ENCODE data around the gene STT3B.

Gene STT3B

DNA sequence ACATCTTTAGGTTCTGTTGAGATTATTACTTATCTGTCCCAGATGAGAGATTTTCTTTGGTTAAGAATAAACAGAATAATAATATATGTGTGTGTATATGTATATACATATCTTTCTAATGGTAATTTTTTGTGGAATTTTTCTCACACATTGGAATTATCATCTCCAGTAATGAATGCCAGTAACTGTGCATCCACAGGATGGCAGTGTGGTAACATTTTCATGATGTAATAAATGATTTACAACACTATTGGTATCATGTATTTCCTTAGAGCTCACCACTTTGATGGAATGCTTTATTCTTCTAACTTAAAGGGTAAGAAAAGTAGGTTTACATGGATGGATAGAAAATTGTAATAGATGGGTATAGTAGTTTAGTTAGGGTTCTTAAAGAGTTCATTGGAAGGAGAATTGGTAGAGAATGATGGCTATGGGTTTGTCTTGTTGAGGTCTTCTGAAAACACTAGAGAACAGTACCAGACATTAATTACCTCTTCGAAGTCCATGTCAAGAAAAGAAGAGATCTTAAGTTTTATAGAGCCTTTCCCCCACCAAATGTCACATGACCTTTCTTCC lies 78.1 kb downstream of the STT3B start:
- peak; percentile 11 for DNase-seq

DNA sequence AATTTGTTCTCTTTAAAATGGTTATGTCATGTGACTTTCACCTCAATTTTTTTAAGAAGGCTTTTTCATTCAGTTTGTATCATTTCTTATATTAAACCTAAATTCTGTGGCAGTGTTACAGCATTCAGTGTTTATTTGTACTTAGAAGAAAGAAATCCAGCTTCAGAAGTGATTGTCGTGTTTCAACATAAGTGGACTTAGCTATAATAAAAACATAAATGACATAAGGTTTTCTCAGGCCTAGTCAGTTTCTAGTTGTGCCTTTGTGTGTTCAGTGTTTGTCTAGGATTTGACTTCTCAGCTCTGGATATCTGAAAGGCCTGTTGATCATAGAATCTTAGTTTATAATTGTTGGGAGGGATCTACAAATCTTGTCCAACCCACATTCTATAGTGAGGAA lies 80.5 kb downstream of the STT3B start:
- DNase-seq, result no peak

DNA sequence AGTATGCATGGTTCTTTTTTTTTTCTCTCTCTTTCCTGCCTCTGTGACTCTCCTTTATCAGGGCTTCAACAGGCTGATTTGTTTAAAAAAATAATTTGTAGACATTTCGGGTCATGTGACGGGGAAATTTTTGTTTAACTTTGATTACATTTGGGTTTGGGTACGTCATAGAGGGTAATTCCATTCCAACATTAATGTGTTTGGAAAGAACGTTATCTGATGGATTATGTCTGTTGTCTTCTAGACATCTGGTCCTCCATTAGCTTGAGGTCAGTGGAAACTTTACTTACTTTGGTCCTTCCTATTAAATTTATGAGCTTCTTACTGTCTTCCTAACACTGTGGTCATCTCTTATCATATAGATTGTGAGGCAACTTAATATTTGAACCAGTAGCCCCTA lies 80.9 kb downstream of the STT3B start:
- no peak for DNase-seq

DNA sequence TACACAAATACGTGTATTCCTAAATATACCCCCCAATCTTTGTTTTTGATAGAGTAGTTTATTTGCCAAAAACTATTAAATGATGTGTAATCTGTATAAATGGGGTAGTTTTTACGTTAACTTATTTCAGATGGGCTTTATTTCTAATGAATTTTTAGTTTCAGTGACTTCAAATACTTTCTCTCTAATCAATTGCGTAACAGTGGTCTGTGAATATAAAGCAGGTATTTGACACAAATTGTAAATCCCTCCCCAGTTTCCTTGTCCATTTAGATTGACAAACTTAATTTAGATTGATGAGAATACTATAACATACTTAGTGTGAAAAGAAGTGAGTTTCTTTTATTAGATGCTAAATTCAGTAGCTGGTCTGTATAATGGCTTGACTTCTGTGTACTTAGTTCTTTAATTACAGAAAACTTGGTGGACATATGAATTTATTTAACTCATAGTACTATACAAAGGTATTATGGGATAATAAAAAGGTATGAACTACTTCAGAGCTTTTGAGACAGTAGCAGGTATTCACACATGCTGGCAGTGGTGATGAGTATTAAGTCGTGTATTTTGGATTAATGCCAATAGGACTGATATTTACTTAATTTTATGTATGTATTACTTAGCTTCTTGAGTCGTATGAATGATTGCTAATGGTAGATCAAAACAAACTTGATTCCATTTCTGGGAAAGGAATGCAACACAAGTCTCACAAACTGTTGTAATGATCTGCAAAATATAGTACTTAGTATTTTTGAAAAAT lies 81.6 kb downstream of the STT3B start:
- DNase-seq, result no peak

DNA sequence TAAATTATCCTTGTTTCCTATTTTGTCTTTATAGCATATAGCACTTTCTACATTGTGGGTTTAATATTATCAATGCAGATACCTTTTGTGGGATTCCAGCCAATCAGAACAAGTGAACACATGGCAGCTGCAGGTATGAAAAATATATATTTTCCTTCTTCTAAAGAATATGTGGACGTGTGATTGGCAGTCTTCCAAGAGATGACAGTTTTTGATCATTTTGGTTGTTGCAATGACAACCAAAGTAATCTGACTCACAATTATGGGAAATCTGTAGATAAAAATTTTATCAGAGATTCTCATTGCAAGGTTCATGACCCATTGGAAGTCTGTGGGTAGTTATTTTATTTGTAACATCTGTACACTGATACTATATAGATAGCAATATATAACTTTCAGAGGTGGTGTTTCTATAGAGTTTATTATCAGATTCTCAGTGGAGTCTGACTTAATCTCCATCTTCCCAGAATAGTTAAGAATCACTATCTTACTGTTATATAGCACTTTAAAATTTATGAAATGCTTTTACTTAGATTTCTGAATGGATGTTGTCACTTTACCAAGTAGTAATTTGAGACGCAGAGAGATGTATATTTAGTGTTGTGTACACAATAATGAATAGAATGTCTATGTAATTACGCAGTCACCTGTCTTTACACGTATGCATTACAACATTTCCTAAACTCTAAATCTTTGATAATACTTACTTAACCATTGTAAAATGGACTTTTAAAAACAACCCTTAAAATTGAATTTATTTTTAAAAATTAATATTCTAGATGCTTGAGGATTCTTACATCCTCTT lies 82.5 kb downstream of the STT3B start:
- DNase-seq, result no peak

DNA sequence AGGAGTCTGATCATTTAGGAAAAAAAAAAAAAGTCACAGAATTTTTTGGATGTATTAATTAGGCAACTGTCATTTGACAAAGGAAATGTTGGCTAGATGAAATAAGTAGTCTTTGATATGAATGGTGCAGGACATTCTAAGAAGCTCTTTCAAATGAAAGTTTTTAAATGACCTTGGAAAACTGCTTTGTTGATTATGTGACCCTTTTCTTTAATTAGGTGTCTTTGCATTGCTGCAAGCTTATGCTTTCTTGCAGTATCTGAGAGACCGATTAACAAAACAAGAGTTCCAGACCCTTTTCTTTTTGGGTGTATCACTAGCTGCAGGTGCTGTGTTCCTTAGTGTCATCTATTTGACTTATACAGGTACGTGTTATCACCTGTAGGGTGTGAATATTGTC lies 84.0 kb downstream of the STT3B start:
- no peak for DNase-seq

DNA sequence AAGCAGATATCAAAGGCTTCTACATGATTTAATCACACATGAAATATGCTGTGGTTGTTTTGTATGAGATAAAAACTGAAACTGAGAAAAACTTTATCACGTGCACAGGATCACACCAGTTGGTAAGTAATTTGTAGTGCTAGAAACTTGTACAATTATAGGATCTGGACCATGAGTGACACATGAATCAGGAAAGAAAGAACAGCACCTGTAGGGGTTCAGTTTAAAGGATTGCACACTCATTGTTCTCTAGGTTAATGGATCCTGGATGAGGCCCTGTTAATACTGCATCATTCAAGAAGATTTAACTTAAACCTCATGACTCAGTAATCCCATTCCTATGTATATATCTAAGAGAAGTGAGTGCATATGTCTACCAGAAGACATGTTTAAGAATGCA lies 87.9 kb downstream of the STT3B start:
- no peak for DNase-seq

DNA sequence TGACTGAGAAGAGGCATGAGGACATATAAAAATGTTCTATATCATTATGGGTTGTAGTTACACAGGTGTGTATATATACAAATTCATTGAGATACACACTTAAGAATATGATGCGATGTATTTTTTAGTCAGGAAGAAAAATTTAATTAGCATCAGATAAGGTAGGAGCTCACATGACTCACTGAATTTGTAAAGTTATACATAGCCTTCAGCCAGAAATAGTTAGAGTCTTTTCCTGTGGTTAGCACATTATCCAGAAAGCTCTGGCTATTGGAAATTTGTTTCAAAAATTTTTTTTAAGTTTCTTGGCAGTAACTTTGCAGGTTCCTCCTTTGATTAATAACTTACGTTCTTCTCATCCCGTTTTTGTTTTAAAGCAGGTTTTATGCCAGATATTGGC lies 88.6 kb downstream of the STT3B start:
- no peak for DNase-seq

DNA sequence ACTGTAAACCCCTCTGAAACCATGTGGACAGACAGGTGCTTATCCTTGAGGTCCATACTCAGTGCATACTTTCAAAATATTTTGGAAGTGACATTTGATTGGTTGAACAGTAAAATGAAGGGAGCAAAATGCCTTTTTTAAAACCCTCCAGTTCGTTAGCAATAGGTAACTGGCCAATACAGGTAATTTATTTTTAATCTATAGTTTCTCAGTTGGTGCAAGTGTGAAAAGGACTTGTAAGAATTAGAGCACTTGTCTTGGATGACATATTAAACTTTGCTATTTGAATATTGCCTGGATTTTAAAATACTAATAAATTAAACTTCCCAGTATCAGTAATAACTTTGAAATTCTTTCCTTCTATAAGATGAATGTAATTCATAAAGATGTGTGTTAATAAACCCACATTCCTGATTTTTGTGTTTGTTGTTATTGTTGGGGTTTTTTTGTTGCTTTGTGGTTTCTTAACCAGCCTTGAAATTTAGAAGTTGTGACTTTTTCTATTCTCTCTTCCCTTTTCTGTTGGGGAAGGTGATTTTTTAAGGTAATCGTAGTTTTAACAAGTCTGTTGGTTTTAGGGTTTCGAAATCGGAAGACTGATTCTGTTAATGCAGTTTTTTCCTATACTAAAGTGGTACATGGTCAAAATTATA lies 90.0 kb downstream of the STT3B start:
- no peak for DNase-seq

DNA sequence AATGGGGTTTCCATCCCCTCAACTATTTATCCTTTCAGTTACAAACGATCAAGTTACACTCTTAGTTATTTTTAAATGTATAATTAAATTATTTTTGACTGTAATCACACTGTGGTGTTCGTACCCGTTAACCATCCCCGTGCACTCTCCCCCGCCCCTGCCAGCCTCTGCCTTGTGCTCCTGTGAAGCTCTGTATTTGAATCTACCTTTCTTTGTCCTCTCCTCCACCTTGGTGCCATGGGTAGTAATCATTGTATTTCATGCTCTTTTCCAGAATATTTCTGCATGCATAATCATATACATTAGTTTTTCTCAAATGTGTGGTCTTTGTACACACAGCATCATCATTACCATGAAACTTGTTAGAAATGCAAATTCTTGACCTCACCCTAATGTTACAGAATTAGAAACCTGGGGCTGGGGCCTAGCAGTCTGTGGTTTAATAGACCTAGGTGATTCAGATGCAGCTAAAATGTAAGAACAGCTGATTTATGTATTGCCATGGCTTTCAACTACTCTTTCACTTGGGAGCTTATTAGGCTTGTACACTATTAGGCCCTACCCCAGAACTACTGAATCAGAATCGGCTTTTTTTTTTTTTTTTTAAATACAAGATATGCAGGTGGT lies 91.5 kb downstream of the STT3B start:
- DNase-seq, result no peak

DNA sequence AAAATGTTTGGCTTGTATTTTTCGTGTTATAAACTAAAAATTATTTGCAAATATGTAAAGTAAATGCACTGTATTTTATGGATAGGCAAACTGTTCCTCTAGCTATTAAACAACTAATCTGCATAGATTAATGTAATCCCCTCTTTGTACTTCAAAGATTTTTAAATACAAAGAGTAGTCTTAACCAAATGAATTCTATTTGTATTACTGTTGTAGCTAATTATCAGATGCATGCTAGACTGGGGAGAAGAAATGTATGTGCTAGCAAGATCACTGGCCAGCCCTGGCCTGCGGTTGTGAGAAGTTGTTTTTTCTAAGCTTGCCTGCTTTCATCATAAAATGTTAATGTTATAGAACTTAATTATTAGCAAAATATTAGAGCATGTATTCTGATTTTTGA lies 92.6 kb downstream of the STT3B start:
- no peak for DNase-seq

DNA sequence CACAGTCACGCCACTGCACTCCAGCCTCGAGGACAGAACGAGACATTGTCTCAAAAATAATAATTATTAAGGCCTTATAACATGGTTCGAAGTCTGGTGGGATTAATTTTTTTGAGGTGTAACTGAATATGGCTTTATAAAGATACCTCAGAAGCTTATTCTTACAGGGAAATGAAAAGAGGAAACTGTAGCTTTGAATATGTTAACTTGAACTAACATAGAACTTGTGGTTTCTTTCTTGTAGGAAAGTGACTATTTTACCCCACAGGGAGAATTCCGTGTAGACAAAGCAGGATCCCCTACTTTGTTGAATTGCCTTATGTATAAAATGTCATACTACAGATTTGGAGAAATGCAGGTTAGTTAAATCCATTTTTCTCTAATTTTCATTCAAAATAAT lies 96.3 kb downstream of the STT3B start:
- no peak for DNase-seq

DNA sequence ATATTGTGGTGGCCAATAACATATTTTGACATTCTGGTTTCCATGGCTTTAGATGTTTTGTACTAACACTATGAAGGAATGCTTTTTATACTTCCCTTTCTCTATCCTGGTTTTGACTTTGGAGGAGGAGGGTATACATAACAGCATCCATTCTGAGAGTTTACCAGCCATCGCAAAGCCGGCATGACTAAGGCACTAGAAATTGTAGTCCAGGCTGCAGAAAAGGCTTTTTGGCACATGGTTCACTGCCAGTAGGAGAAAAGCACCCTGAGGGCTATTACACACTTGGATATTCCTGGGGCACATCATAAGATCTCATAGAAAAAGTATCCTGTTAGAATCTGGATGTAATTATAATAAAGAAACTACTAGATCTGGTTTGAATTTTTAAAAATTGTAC lies 101.8 kb downstream of the STT3B start:
- no peak for DNase-seq

DNA sequence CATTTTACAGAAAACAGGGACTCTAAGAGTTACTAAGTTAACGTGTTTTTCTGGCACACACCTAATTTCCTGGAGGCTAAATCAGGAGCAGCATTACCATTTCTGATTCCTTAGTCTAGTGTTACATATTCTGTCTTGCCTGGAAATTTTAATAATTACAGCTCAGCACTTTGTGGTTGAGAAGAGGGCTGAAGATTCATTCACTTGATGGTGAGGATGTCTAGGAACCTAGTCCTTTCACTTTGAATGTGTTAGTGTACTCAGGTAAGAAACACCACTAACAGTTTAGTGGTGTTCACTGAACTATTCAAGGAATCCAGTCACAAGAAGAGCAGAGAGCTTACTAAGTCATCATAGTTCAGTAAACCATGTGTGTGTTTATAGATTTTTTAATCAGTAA lies 102.8 kb downstream of the STT3B start:
- DNase-seq, result no peak

DNA sequence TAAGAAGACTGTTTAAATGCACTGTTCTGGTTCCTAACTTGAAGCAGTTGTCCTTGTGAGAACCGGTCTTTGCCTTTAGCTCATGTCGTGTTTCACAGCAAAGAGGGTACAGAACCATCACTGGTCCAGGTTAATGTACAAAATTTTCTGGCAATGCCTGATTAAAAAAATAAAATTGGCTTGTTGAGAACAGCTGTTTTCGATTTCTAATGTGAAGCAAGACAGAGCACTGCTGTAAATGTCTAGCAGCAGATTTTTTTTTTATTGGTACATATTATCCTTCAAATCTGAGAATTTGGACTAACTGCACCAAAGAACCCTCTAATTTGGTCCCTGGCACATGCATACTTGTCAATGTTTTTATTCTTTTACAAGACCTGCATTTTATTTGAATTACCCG lies 103.3 kb downstream of the STT3B start:
- no peak for DNase-seq

DNA sequence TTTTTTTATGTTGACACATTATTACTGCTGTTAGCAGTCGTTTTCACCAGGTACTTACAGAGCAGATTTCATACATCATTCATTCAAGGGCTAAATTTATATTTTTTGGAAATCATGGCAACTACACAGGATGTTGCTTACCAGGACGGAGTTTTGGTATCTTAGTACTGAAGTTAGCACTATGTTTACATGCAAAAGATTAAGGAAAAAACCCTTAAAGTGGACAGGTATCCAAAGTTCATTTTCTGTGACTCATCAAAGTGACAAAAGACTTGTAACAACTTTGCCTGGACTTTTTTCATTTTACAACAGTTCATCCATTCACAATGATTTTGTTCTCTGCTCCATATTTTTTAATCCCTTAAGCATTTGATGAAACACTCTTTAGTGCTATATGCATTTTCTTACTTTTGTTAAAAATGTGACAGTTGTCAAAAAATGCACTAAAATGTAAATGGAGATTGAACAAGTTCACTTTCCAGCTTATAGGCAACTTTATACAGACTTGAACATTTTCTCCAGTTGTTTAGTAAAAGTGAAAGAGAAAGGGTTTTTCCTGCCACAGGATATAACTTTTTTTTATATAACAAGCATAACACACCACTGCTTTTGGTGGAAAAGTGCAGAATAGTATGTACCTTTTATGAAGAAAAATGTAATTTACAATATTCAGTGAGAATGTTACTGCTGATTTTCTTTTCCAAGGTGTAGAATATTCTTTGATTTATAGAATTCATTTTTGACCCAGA lies 104.1 kb downstream of the STT3B start:
- DNase-seq, result peak; percentile 20

DNA sequence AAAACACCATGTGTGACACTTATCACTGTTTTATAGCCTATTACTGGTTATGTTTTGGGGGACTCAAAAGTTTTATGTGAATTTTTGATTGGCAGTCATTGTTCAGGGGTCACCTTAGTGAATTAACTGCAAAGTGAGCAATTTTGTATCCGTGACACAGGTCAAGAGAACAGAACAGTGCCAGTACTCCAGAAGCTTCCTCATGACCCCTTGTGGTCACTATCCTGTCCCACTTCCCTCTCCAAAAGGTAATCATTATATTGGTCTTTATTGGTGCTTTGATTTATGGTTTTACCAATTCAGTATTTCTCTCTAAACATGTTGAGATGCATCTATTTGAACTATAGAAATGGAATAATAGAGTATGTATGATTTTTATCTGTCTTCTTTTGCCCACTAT lies 107.1 kb downstream of the STT3B start:
- DNase-seq, result no peak

DNA sequence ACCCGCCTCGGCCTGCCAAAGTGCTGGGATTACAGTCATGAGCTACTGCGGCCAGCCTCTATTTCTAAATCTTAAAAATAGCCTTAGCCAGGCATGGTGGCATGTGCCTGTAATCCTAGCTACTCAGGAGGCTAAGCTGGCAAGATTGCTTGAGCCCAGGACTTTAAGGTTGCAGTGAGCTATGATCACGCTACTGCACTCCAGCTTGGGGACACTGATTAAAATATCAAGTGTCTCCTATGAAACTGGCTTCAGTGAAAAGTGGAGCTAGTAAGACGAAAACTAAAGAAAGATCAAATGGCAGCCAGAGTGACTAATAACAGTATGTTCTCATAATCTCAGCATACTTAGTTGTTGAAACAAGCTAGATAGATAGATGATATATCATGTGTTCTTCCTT lies 112.5 kb downstream of the STT3B start:
- DNase-seq, result no peak

DNA sequence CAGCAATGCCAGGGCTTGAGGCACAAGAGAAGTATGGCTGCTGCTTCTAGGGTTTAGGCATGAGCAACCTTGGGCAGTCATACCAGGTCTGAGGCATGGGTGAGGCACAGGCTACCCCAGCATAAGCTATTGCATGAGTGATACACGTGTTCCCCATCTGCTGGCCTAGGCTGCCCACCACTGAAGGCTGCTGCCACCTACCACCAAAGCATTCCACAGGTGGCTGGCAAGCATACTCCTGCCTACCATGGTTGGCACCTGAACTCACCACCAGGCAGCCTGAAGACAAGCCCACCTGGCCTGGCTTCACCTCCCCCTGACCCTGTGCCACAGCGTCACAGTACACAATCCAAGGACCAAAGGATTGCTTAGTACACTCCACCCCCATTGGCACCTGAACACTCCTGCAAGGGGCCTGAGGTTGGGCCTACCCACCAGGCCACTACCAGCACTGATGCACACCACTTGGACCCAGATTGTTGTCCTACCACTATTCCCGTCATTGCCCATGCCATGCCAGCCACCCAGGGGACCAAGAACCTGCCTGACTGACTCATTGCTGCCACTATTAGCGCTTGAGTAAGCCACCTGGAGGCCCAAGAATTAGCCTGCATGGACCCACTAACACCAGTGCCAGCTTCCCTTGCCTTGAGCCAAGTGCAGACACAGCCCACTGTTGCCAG lies 115.7 kb downstream of the STT3B start:
- no peak for DNase-seq

DNA sequence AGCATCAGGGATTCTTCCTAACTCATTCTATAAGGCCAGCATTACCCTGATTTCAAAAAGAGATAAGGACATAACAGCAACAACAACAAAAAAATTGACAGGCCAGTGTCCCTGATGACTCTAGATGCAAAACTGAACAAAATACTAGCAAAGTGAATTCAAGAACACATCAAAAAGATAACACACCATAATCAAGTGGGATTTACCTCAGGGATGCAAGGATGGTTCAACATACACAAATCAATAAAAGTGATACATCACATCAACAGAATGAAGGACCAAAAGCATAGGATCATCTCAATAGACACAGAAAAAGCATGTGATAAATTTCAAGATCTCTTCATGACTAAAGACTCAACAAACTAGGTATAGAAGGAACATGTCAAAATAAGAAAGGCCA lies 119.6 kb downstream of the STT3B start:
- no peak for DNase-seq

DNA sequence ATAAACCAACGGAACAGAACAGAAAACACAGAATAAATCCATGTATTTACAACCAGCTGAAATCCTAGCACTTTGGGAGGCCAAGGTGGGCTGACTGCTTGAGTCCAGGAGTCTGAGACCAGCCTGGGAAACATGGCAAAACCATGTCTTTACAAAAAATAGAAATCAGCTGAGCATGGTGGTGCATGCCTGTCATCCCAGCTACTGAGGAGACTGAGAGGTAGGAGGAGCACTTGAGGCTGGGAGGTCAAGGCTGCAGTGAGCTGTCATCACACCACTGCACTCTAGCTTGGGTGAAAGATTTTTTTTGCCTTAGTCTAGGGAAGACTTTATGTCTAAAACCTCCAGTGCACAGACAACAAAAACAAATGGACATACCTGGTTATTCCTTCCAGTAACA lies 120.7 kb downstream of the STT3B start:
- DNase-seq, result no peak

DNA sequence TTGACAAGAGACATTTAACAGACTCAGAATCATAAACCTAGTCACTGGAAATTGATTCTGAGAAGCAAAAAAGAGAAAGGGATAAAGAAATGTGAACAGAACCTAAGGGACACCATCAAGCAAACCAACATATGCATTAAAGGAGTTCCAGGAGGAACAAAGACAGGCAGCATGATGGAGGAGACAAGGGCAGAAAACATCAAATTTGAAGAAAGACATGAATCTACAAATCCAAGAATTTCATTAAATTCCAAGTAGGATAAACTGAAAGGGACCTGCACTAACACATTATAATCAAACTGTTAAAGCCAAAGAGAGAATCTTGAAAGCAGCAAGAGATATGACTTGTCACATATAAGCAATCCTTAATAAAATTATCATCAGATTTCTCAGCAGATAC lies 122.3 kb downstream of the STT3B start:
- no peak for DNase-seq

Data from CD4-positive, alpha-beta T cell treated with Interleukin-12 subunit alpha and Interleukin-12 subunit beta, for 1 hour (primary cell).